ENCODE results near the gene TSHZ2. TPM values are rescaled to one million over a fixed set of nuclear protein-coding genes. Genes with fewer than 3 reads are reported as not detected.

TSHZ2 gene
- total RNA-seq, 1 experiment from 2014 or later, result 0.07 TPM

- Histone ChIP-seq H3K4ac (ENCODE audit: low read depth, low read length) (no peak overlapping the region), H3K56ac (ENCODE audit: insufficient read length, low read depth, low read length) (no peak overlapping the region), H2BK15ac (ENCODE audit: low read depth, low read length) (no peak overlapping the region), H2BK12ac (ENCODE audit: insufficient read length, low read depth, low read length) (no peak overlapping the region), H2AFZ (ENCODE audit: low read length) (no peak overlapping the region), H3K18ac (ENCODE audit: insufficient read length, low read depth, low read length) (no peak overlapping the region), H3K23me2 (ENCODE audit: insufficient read length, low read depth, low read length, poor library complexity, severe bottlenecking) (no peaks in the 10 kb centered on the region), H4K8ac (replicated peaks; ENCODE audit: insufficient read length, low read depth, low read length) (no peak overlapping the region), H3K9me3 (ENCODE audit: control insufficient read depth, low read depth, low read length) (no peaks in the 10 kb centered on the region), H3K27me3 (ENCODE audit: insufficient read depth, low read length) (no peaks in the 10 kb centered on the region), H3K4me1 (ENCODE audit: insufficient read depth, low read length) (no peaks in the 10 kb centered on the region), H2AK5ac (ENCODE audit: insufficient read length, low read length) (no peak overlapping the region), H3K79me2 (ENCODE audit: insufficient read depth, low read length) (no peaks in the 10 kb centered on the region), H4K20me1 (ENCODE audit: control insufficient read depth, insufficient read depth, insufficient read length) (no peaks in the 10 kb centered on the region), H2BK120ac (ENCODE audit: low read depth, low read length, poor library complexity, severe bottlenecking) (no peak overlapping the region), H3K4me2 (ENCODE audit: insufficient read depth, insufficient read length, low read length) (no peak overlapping the region), H4K91ac (ENCODE audit: insufficient read length, low read depth, low read length) (no peak overlapping the region), H2BK20ac (ENCODE audit: low read depth, low read length, poor library complexity, severe bottlenecking) (no peak overlapping the region), H2BK5ac (ENCODE audit: insufficient read length, low read length) (no peak overlapping the region), H3T11ph (ENCODE audit: low read length) (no peak overlapping the region), H4K5ac (ENCODE audit: insufficient read length, low read depth, low read length) (no peak overlapping the region), H3K9ac (ENCODE audit: extremely low read depth, insufficient read length, low read length) (no peak overlapping the region), H3K23ac (ENCODE audit: insufficient read length, low read depth, low read length) (no peak overlapping the region), H3K14ac (ENCODE audit: insufficient read depth, low read length) (no peak overlapping the region), H3K79me1 (ENCODE audit: insufficient read depth, low read depth, low read length, poor library complexity, severe bottlenecking) (no peaks in the 10 kb centered on the region), H3K27ac (ENCODE audit: insufficient read length, low read depth, low read length) (no peak overlapping the region)
- no peaks in the 10 kb centered on the region for H3K27me3 Mint-ChIP-seq (ENCODE audit: low read depth)
- no peak overlapping the region for H3K4me3 Mint-ChIP-seq
- H3K9me3 Mint-ChIP-seq, result peaks cover 0 to 2% of the 10 kb centered on the region in 2 experiments; a peak in 2 of 5 replicates
- no CpG with 5 or more reads among the region's 4 CpGs for WGBS (ENCODE audit: extremely low coverage, insufficient read length, low lambda C conversion rate)
- H3K4me1 Mint-ChIP-seq, result peaks cover 16 to 19% of the 10 kb centered on the region in 2 experiments
- peaks cover 0 to 26% (median 19%) of the 10 kb centered on the region in 3 experiments; a peak in 5 of 7 replicates for H3K36me3 Mint-ChIP-seq (ENCODE audit: insufficient read depth in 1 of 3, low read depth in 3 of 3)
- no peak for DNase-seq
- no peak overlapping the region for H3K27ac Mint-ChIP-seq
- peak; percentile 32; the same call in 2 of the 3 replicates for TF ChIP-seq CTCF (conservative IDR thresholded peaks at IDR 0.05)
Measured at GRCh38 chr20:53493311-53493857, 521.2 kb downstream of the TSHZ2 start.

All from H9 (cell line).